ENCODE data around the gene SPIB.

DNA sequence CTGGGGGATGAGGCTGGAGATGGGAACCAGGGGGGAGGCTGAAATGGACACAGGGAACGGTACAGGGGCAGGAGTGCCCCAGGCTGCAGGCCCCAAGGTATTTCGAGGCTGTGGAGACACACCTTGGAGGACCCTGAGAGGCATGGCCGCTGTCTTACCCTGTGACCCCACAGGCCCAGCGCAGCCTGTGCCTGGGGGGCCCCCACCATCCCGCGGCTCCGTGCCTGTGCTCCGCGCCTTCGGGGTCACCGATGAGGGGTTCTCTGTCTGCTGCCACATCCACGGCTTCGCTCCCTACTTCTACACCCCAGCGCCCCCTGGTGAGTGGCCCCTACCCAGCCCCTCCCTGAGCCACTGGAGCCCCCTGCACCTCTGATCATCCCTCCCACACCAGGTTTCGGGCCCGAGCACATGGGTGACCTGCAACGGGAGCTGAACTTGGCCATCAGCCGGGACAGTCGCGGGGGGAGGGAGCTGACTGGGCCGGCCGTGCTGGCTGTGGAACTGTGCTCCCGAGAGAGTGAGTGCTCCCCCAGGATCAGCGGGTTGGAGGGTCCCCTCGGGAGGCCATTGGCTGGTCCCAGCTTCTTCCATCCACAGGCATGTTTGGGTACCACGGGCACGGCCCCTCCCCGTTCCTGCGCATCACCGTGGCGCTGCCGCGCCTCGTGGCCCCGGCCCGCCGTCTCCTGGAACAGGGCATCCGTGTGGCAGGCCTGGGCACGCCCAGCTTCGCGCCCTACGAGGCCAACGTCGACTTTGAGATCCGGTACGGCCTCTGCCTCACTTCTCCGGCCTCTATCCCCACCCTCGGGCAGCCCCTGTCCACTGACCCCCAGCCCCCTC is 16.9 kb upstream of the SPIB start:
- no peak for TF ChIP-seq POLR2A (IDR thresholded peaks at IDR 0.05)
- TF ChIP-seq, protein P1, sequence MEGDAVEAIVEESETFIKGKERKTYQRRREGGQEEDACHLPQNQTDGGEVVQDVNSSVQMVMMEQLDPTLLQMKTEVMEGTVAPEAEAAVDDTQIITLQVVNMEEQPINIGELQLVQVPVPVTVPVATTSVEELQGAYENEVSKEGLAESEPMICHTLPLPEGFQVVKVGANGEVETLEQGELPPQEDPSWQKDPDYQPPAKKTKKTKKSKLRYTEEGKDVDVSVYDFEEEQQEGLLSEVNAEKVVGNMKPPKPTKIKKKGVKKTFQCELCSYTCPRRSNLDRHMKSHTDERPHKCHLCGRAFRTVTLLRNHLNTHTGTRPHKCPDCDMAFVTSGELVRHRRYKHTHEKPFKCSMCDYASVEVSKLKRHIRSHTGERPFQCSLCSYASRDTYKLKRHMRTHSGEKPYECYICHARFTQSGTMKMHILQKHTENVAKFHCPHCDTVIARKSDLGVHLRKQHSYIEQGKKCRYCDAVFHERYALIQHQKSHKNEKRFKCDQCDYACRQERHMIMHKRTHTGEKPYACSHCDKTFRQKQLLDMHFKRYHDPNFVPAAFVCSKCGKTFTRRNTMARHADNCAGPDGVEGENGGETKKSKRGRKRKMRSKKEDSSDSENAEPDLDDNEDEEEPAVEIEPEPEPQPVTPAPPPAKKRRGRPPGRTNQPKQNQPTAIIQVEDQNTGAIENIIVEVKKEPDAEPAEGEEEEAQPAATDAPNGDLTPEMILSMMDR (IDR thresholded peaks at IDR 0.05) = no peak
- no peak for TF ChIP-seq POLR2AphosphoS5 (IDR thresholded peaks at IDR 0.05)

Data from sigmoid colon (tissue), 4 donors.